Placental pericyte (primary cell): ENCODE data around the gene CNOT4. TPM values are rescaled to one million over a fixed set of nuclear protein-coding genes. Genes with fewer than 3 reads are reported as not detected.

ENCODE experiments used
- total RNA-seq: library from RNA; depleted of rRNA; stranded (reverse); fragments of >200 nt; gene quantifications from 2 replicates; pipeline ENCODE4 v1.2.3, GENCODE V29; 2012

Gene CNOT4
- total RNA-seq, result 7.9 and 14.6 TPM in 2 replicates

GRCh38 chr7:135509839-135510591 lies at the start of gene CNOT4:
Gene CNOT4, minus strand, starts transcription at chr7:135510102. Its CDS starts 71,771 bp downstream, at chr7:135438331.

GRCh38 chr7:135557455-135558336 lies 47.8 kb upstream of the CNOT4 start, which contains the start of gene NUP205:
Gene NUP205, plus strand, starts transcription at chr7:135557917. Its CDS starts 28 bp downstream, at chr7:135557945.

Other genes starting within 250 kb of the CNOT4 start
- 23.9 and 111 TPM in 2 replicates for gene NUP205, start 47.8 kb upstream of the CNOT4 start, total RNA-seq
- gene STMP1, start 152.4 kb upstream of the CNOT4 start, total RNA-seq, result 11.2 and 20.8 TPM in 2 replicates
- gene SLC13A4, start 218.1 kb upstream of the CNOT4 start, total RNA-seq, result 0.14 TPM in 1 of 2 replicates, not detected in the other
- 0.22 and 15.6 TPM in 2 replicates for gene FAM180A, start 238.7 kb upstream of the CNOT4 start, total RNA-seq